Fibroblast of upper back skin (primary cell): Measurements from ENCODE around the gene RNF217.
A peak's percentile ranks its signal among the peaks of the same experiment; 100 is the strongest.
"Not testable (repeated sequence)": the region's sequence is repeated elsewhere in the genome, so short reads cannot be mapped to it uniquely, and the experiment has no call there.

Experiments
- DNase-seq: peaks from one replicate; pipeline ENCODE4 v3.0.0-alpha.2; 2013

Gene RNF217

DNA sequence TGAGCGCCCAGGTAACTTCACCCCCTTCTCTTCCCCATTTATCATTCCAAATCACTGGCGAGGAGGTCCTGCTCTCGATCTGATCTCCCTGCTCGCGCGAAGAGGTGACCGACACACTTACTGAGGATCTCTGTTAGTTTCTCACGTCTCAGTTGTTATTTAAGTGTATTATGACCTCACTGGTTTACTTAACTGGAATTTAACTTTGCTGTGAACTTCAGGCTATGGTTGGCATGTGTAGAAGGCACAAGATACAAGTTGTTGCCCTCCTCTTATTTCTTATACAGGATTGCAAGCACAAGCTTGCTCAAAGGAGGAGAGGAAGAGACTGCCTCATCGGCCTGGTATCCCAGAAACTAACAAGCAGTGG, 1.2 kb downstream of the RNF217 start:
- no peak for DNase-seq

DNA sequence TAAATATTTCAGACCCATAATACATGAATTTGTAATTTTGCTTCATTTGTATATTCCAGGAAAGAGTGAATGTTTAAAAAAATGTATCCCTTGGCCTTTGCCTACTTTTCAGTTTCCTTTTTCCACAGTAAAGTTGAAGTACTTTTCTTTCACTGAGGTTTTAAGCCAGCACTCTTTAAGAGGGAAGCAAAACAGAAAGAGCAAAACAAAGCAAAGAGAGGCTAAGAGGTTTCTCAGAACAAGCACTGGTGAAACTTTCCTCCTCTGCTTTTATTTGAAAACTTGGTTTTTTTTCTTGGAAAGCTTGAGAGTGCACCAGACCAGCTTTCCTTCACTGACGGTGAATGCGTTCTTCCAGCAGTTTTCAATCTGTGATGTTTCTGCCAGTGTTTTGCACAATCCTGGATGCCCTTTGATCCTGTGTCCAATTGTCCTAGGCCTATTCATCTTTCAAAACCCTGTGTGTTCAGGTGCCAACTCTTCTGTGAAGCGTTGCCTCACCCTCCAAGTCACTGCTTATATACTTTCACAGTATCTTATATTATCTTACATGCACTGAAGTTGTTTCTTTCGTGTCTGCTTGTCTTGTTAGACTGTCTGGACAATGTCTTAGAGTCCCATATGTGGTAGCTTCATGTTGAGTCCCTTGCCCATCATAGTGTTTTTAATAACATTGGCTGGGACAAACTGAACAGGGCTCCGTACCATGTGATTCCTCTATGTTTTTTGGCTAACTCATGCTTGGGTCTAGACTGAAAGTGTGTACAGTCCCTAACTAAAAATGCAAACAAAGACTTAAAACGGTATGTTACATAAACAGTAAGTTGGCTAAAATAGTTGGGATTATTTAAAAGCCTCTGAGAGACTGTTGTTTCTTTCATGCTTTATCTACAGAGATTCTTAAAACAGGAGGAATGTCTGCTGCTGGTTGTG, 1.9 kb downstream of the RNF217 start:
- no peak for DNase-seq

GRCh38 chr6:124964764-124965105, 2.5 kb downstream of the RNF217 start:
- DNase-seq = no peak

- DNase-seq = not testable (repeated sequence)
Observed at GRCh38 chr6:124965424-124965850, 3.2 kb downstream of the RNF217 start.

DNA sequence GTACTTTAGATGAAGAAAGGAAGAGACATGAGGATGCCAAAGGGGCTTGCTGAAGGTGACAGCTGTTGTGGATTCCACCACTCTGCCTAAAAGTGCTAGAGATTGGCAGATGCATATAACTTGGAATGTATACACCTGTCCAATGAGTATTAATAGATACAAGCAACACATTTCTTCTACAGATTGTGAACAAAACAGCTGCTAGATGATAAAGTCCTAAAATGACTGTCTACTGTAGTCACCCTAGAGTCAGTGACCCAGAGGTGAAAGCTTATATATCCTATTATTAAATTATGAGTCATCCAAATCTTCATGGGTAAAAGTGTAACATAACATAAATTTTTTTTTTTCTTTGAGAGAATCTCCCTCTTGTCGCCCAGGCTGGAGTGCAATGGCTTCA, 5.2 kb downstream of the RNF217 start:
- no peak for DNase-seq

DNA sequence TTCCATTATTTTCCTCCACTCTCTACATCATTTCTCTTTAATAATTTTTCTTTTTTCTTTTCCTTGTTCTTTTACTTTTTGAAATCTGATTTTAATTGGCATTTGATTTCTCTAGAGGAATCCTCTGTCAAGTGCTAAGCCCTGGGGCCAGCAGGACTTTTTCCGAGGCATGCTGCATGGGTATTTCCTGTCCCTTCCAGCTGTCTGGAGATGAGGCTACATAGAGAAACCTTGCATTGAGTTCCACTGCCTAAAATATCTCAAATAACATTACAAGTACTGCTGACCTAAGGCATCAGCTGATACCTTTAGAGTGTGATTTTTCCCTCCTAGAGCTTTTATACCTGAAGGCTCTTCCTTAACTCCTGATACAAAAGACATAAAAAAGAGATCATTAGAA, 6.2 kb downstream of the RNF217 start:
- DNase-seq = no peak

- no peak for DNase-seq
Observed at GRCh38 chr6:124970243-124970642, 8.0 kb downstream of the RNF217 start.

- DNase-seq = no peak
Observed at GRCh38 chr6:124970763-124971162, 8.5 kb downstream of the RNF217 start.

- DNase-seq = no peak
Observed at GRCh38 chr6:124973780-124974179, 11.5 kb downstream of the RNF217 start.

DNA sequence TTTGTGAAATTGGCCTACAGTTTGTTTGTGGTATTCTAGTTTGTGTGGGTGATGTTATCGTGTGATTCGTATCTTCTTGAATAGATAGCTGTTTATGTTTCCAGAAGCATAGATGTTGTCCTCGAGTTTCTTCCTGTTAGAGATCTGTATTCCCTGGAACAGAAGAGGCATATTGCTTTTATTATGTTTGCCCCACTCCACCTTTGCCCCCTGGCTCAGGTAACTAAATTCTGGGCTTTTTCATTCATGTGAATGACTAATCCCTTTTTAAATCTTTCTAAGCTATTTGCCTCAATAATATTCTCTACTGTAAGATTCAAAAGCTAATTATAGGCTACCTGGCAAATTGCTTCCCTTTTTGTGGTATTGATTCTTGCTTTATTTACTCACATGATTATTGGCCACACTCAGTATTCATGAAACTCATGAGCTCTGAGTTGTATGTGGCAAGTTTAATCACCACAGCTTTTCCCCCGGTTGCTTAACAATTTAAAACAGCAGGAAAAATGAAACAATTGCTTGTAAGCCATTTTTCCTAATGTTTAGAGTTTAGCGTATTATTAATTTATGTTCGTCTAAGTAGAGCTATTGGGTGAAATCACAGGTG, 12.6 kb downstream of the RNF217 start:
- DNase-seq = no peak

- DNase-seq = peak; percentile 52
Observed at GRCh38 chr6:124977067-124977908, 15.1 kb downstream of the RNF217 start.

GRCh38 chr6:124978451-124979293, 16.4 kb downstream of the RNF217 start:
- no peak for DNase-seq

DNA sequence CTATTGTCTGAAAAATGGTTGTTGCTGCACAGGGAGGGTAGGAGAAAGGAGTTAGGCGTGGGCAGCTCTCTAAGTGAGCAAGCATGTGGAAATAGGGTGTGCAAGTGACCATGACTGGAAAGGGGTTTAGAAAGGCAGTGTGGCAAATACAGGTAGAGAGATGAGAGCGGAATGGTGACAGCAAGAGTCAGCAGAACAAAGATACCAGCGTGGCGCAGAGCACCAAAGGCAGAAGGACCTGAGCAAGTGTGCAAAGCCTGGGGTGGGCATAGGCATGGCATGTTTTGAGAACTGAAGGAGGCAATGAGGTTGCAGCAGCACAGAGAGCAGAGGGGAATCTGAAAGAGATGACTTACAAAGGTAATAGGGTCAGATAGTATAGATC, 17.0 kb downstream of the RNF217 start:
- no peak for DNase-seq

DNA sequence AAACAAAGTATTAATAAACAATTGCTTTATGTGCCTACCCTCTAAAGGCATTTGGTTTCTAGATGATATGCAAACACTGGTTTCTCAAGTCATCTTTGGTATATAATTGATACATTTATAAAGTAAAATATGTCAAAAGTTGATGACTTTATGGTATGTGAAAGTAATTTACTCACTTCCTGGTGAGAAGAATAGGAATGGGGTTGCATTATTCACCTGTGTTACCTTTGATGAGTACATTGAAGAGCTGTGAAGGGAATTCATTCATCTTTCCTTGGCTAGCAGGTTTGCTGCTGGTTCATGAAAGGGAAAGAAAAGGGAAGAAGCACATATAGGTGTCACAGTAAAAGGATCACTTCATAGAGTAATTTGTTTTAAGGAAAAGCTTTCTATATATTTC, 20.4 kb downstream of the RNF217 start:
- DNase-seq = no peak

DNA sequence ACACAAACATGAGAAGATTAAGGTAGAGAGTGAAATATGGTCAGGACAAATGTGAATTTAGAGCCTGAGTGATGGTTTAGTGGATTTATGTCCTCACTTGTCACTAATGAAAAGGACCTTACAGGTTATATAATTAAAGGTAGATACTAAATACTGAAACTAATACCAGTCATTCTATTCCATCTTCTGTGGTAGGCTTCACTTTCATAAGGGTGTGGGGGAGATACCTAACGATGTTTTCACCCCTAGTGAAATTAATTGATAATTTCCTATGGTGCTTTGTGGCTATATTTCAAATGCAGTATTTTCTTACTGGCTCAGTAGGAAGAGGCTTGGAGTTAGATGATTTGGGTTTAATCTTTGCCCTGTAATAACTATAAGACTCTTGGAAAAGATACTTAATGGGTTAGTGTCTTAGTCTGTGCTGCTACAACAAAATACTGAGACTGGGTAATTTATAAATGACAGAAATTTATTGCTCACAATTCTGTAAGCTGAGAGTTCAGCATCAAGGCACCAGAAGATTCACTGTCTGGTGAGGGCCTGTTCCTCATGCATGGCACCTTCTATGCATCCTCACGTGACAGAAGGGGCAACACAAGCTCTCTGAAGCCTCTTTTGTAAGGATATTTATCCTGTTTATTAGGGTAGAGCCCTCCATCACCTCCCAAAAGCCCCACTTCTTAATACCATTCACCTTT, 21.3 kb downstream of the RNF217 start:
- no peak for DNase-seq

- peak; percentile 66 for DNase-seq
Observed at GRCh38 chr6:124984668-124985338, 22.6 kb downstream of the RNF217 start.

GRCh38 chr6:124986164-124986563, 23.9 kb downstream of the RNF217 start:
- DNase-seq = no peak

GRCh38 chr6:124987291-124987690, 25.1 kb downstream of the RNF217 start:
- no peak for DNase-seq

DNA sequence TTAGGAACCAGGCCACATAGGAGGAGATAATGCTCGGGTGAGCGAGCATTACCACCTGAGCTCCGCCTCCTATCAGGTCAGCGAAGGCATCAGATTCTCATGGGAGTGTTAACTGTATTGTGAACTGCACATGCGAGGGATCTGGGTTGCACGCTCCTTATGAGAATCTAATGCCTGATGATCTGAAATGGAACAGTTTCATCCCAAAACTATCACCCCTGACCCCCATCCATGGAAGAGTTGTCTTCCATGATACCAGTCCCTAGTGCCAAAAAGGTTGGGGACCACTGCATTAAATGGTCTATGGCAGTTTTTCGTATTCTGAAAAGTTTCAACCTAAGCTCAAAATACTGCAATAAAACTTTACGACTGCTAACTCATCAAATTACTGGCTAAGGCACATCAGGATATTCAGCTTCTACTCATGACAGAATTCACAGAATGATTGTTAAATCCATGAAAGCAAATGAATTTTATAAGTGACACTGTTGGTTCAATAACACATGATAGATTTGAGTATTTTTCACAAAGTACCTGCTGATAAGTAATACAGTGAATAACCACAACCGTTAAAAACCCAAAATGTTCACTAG, 25.9 kb downstream of the RNF217 start:
- no peak for DNase-seq

- no peak for DNase-seq
Observed at GRCh38 chr6:124989136-124989983, 27.1 kb downstream of the RNF217 start.
